Hair follicle dermal papilla cell (primary cell): Measurements from ENCODE around the gene ZMYM5. TPM values are rescaled to one million over a fixed set of nuclear protein-coding genes. Genes with fewer than 3 reads are reported as not detected.

Experiments used
- total RNA-seq: library from RNA; depleted of rRNA; stranded (reverse); fragments of >200 nt; gene quantifications from 2 replicates; pipeline ENCODE4 v1.2.3, GENCODE V29; 2012

Gene ZMYM5
- 22.8 and 23.5 TPM in 2 replicates for total RNA-seq

DNA sequence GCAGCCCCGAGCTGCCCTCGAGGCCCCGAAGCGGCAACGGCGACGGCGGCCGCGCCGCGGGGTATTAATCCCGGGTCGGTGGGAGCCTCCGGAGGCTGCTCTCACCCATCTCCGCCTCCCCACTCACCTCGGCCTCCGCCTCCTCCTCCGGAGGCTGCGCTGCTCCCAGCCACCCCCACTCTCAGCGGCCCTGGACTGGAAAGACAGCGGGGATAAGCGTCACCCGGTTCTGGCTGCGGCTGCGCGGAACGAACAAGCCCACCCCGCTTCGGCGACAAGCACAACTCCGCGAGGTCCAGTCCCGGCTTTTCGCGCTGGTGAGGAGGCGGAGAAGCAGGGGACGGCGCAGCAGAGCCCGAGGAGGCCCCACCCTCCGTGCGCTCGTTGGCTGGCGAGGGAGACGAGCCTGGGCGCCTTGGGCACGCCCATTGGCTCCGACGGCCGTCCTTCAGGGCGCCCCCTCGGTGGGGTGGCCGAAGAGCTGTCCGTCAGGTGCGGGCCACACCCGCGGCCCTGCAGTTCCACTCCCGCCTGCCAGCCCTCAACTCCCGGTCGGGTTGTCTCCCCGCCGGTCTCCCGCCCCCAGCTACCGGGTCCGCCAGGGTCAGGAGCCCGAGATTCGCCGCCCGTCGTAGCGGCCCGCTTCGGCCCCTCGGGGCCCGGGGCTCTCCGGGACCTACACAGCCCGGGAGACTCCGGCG, at the start of gene ZMYM5:
TSS of gene ZMYM5 (minus strand) at position 327 of the 701 bp plus-strand sequence. CDS start 11,469 bp downstream, outside the sequence.

DNA sequence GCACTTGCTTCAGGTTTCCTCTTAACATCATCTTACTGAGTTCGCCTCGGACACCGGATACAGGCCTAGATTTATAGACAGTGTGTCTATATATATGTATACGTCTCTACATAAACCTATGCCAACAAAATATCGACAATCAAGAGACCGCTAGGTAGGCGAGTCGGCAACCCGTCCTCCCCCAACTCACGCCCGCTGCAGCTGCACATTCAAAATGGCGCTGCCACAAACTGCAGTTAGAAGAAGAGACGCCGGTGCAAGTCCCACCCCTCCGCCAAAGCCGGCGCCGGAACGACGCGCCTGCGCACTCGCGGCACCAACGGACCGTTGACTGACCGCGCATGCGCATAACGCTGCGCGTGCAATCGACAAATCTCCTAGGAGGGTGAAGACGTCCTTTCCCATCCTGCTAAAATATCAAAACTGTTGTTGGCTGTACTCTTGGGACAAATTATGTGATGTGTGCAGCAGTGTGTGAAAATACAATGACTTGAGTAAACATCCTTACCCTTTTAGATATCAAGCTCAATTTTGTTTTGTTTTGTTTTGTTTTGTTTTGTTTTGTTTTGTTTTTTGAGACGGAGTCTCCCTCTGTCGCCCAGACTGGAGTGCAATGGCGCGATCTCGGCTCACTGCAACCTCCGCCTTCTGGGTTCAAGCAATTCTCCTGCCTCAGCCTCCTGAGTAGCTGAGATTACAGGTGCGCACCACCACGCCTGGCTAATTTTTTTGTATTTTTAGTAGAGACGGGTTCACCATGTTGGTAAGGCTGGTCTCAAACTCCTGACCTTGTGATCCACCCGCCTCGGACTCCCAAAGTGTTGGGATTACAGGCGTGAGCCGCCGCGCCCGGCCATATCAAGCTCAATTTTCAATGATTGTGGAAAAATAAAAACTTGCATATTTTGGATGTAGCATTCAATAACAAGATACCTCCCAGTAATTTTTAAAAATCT, 80.4 kb downstream of the ZMYM5 start, which contains the start of gene PSPC1:
TSS of gene PSPC1 (minus strand) at position 219 of the 956 bp plus-strand sequence. CDS start at position 31, 188 bp downstream.

Other genes with a start within 250 kb of the ZMYM5 start
- 9.4 and 11.2 TPM in 2 replicates for gene MPHOSPH8, start 230.0 kb downstream of the ZMYM5 start, total RNA-seq
- gene PSPC1, start 80.7 kb downstream of the ZMYM5 start, total RNA-seq: 52.1 and 55.0 TPM in 2 replicates
- 63.1 and 76.6 TPM in 2 replicates for gene ZMYM2, start 95.1 kb upstream of the ZMYM5 start, total RNA-seq